ENCODE measurements around the gene FZD4.
"Not testable (repeated sequence)": the region's sequence is repeated elsewhere in the genome, so short reads cannot be mapped to it uniquely, and the experiment has no call there.

The FZD4 gene

GRCh38 chr11:86969258-86969657 is 14.1 kb upstream of the FZD4 start:
- TF ChIP-seq CTCF (IDR thresholded peaks at IDR 0.05) (no peak), ZFX (IDR thresholded peaks at IDR 0.05; ENCODE audit: borderline replicate concordance) (no peak)
- H3K27ac ChIP-seq, result no peak overlapping the region

- H3K27ac ChIP-seq, result not testable (repeated sequence)
Measured at GRCh38 chr11:86967601-86968000, 12.4 kb upstream of the FZD4 start.

GRCh38 chr11:86957976-86958646 is 2.9 kb upstream of the FZD4 start:
- no peak overlapping the region for H3K27ac ChIP-seq
- TF ChIP-seq ZFX (IDR thresholded peaks at IDR 0.05; ENCODE audit: borderline replicate concordance) (no peak), CTCF (IDR thresholded peaks at IDR 0.05) (no peak)

DNA sequence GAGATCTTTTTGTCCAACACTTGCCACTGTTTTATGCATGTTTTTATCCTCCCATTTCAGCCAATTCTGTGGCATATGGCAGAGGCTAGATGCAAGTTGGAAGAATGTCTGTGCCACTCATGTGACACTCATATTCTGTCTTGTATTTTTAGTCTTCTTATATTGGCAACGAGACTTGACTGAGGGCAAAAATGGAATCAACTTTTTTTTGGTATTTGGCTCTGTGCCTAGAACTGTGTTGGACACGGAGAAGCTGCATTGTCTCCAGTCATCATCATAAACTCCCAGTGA is 1.7 kb upstream of the FZD4 start:
- H3K27ac ChIP-seq, result no peak overlapping the region
- TF ChIP-seq ZFX (IDR thresholded peaks at IDR 0.05; ENCODE audit: borderline replicate concordance) (no peak), CTCF (IDR thresholded peaks at IDR 0.05) (no peak)

DNA sequence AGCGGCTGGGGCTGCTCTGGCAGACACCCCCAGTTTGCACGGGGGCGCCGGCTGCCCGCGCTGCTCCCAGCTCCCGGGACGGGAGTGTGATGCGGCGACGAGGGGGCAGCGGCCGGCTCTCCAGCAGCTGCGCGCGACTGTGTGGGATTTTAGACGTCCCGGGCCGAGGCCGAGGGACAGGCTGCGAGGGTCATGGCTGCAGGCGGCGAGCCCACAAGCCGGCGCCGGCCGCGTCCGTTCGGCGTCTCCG is 159 bp downstream of the FZD4 start:
- TF ChIP-seq ZFX (IDR thresholded peaks at IDR 0.05; ENCODE audit: borderline replicate concordance) (no peak), CTCF (IDR thresholded peaks at IDR 0.05) (no peak; the same call in 1 of the 2 replicates)
- H3K27ac ChIP-seq, result peak overlapping the region; percentile 88

GRCh38 chr11:86954269-86955110 is 705 bp downstream of the FZD4 start:
- H3K27ac ChIP-seq, result peak overlapping the region; percentile 88
- TF ChIP-seq ZFX (IDR thresholded peaks at IDR 0.05; ENCODE audit: borderline replicate concordance), result no peak
- TF ChIP-seq CTCF (IDR thresholded peaks at IDR 0.05), result no peak

- TF ChIP-seq CTCF (IDR thresholded peaks at IDR 0.05) (no peak), ZFX (IDR thresholded peaks at IDR 0.05; ENCODE audit: borderline replicate concordance) (no peak)
- no peak overlapping the region for H3K27ac ChIP-seq
Measured at GRCh38 chr11:86952221-86952875, 2.8 kb downstream of the FZD4 start.

All from 22Rv1 (cell line).